ENCODE data around the gene CAPN5.
A peak's percentile ranks its signal among the peaks of the same experiment; 100 is the strongest.

CAPN5 gene

GRCh38 chr11:77110836-77111235 lies 44.1 kb downstream of the CAPN5 start:
- in situ Hi-C loops (cut with MboI; ENCODE audit: low pct_unique_long_range_greater_than_20kb, low sequenced_read_pairs): no loop called here
- DNase-seq: no peak

GRCh38 chr11:77111277-77111676 lies 44.5 kb downstream of the CAPN5 start:
- no peak for DNase-seq
- in situ Hi-C loops (cut with MboI; ENCODE audit: low pct_unique_long_range_greater_than_20kb, low sequenced_read_pairs): no loop called here

- in situ Hi-C loops (cut with MboI; ENCODE audit: low pct_unique_long_range_greater_than_20kb, low sequenced_read_pairs): no loop called here
- DNase-seq: no peak
Measured at GRCh38 chr11:77111946-77112345, 45.2 kb downstream of the CAPN5 start.

GRCh38 chr11:77112641-77113381 lies 46.0 kb downstream of the CAPN5 start:
- in situ Hi-C loops (cut with MboI; ENCODE audit: low pct_unique_long_range_greater_than_20kb, low sequenced_read_pairs): no loop called here
- DNase-seq: no peak

GRCh38 chr11:77113382-77114088 lies 46.8 kb downstream of the CAPN5 start:
- in situ Hi-C loops (cut with MboI; ENCODE audit: low pct_unique_long_range_greater_than_20kb, low sequenced_read_pairs): no loop called here
- DNase-seq: peak; percentile 47

- in situ Hi-C loops (cut with MboI; ENCODE audit: low pct_unique_long_range_greater_than_20kb, low sequenced_read_pairs): no loop called here
- no peak for DNase-seq
Measured at GRCh38 chr11:77114089-77114463, 47.3 kb downstream of the CAPN5 start.

GRCh38 chr11:77115181-77115611 lies 48.4 kb downstream of the CAPN5 start:
- DNase-seq: no peak
- in situ Hi-C loops (cut with MboI; ENCODE audit: low pct_unique_long_range_greater_than_20kb, low sequenced_read_pairs): no loop called here

GRCh38 chr11:77115956-77116355 lies 49.2 kb downstream of the CAPN5 start:
- DNase-seq: no peak
- in situ Hi-C loops (cut with MboI; ENCODE audit: low pct_unique_long_range_greater_than_20kb, low sequenced_read_pairs): no loop called here

GRCh38 chr11:77117492-77117891 lies 50.7 kb downstream of the CAPN5 start:
- in situ Hi-C loops (cut with MboI; ENCODE audit: low pct_unique_long_range_greater_than_20kb, low sequenced_read_pairs): no loop called here
- no peak for DNase-seq

GRCh38 chr11:77118086-77118485 lies 51.3 kb downstream of the CAPN5 start:
- no peak for DNase-seq
- in situ Hi-C loops (cut with MboI; ENCODE audit: low pct_unique_long_range_greater_than_20kb, low sequenced_read_pairs): no loop called here

- DNase-seq: no peak
- in situ Hi-C loops (cut with MboI; ENCODE audit: low pct_unique_long_range_greater_than_20kb, low sequenced_read_pairs): no loop called here
Measured at GRCh38 chr11:77118971-77119370, 52.2 kb downstream of the CAPN5 start.

- in situ Hi-C loops (cut with MboI; ENCODE audit: low pct_unique_long_range_greater_than_20kb, low sequenced_read_pairs): no loop called here
Measured at GRCh38 chr11:77119531-77119936, 52.8 kb downstream of the CAPN5 start.

GRCh38 chr11:77120571-77120970 lies 53.8 kb downstream of the CAPN5 start:
- no peak for DNase-seq
- in situ Hi-C loops (cut with MboI; ENCODE audit: low pct_unique_long_range_greater_than_20kb, low sequenced_read_pairs): loop anchor here (10.0 kb wide), 1 partner anchor 64 kb away; no protein-coding TSS in a partner anchor

More at GRCh38 chr11:77119531-77119936, 52.8 kb downstream of the CAPN5 start:
- no peak for DNase-seq

GRCh38 chr11:77121096-77121640 lies 54.4 kb downstream of the CAPN5 start:
- no peak for DNase-seq
- in situ Hi-C loops (cut with MboI; ENCODE audit: low pct_unique_long_range_greater_than_20kb, low sequenced_read_pairs): loop anchor here (10.0 kb wide), 1 partner anchor 64 kb away; no protein-coding TSS in a partner anchor

- no peak for DNase-seq
- in situ Hi-C loops (cut with MboI; ENCODE audit: low pct_unique_long_range_greater_than_20kb, low sequenced_read_pairs): loop anchor here (10.0 kb wide), 1 partner anchor 63 kb away; no protein-coding TSS in a partner anchor
Measured at GRCh38 chr11:77121876-77122575, 55.3 kb downstream of the CAPN5 start.

- DNase-seq: no peak
- in situ Hi-C loops (cut with MboI; ENCODE audit: low pct_unique_long_range_greater_than_20kb, low sequenced_read_pairs): loop anchor here (10.0 kb wide), 1 partner anchor 62 kb away; no protein-coding TSS in a partner anchor
Measured at GRCh38 chr11:77122576-77123212, 55.9 kb downstream of the CAPN5 start.

GRCh38 chr11:77123591-77123990 lies 56.8 kb downstream of the CAPN5 start:
- no peak for DNase-seq
- in situ Hi-C loops (cut with MboI; ENCODE audit: low pct_unique_long_range_greater_than_20kb, low sequenced_read_pairs): loop anchor here (10.0 kb wide), 1 partner anchor 61 kb away; no protein-coding TSS in a partner anchor

- in situ Hi-C loops (cut with MboI; ENCODE audit: low pct_unique_long_range_greater_than_20kb, low sequenced_read_pairs): loop anchor here (10.0 kb wide), 1 partner anchor 61 kb away; no protein-coding TSS in a partner anchor
- no peak for DNase-seq
Measured at GRCh38 chr11:77124041-77124440, 57.3 kb downstream of the CAPN5 start.

GRCh38 chr11:77124488-77124887 lies 57.7 kb downstream of the CAPN5 start:
- DNase-seq: no peak
- in situ Hi-C loops (cut with MboI; ENCODE audit: low pct_unique_long_range_greater_than_20kb, low sequenced_read_pairs): loop anchor here (10.0 kb wide), 1 partner anchor 60 kb away; no protein-coding TSS in a partner anchor

Measured in KBM-7 (cell line).